Measurements from ENCODE around the gene DNAJC17.

GRCh38 chr15:40843885-40844695, 36.8 kb upstream of the DNAJC17 start, which contains the start of gene SPINT1:
- TF ChIP-seq CTCF (IDR thresholded peaks at IDR 0.05) = no peak
- TF ChIP-seq EZH2 (IDR thresholded peaks at IDR 0.05) = no peak

Measured in neural progenitor cell (in vitro differentiated cells).